ENCODE data around the gene CADPS2.

DNA sequence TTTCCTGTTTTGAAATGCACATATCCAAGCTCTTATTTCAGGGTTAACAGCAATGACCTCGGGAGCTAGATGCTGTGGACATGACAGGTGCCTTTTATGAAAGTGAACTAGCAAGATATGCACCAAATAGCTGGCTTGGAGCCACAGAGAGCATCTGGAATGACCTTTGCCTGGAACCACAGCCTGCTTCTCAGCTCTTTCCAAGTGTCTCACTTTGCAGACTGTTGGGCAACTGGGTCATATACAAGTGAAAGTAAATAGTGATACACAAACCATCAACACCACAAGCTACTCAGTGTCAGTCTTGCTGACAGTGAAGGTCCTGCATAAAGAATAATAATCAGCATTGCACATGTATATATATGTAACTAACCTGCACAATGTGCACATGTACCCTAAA is 370.9 kb downstream of the CADPS2 start:
- TF ChIP-seq, protein P1, sequence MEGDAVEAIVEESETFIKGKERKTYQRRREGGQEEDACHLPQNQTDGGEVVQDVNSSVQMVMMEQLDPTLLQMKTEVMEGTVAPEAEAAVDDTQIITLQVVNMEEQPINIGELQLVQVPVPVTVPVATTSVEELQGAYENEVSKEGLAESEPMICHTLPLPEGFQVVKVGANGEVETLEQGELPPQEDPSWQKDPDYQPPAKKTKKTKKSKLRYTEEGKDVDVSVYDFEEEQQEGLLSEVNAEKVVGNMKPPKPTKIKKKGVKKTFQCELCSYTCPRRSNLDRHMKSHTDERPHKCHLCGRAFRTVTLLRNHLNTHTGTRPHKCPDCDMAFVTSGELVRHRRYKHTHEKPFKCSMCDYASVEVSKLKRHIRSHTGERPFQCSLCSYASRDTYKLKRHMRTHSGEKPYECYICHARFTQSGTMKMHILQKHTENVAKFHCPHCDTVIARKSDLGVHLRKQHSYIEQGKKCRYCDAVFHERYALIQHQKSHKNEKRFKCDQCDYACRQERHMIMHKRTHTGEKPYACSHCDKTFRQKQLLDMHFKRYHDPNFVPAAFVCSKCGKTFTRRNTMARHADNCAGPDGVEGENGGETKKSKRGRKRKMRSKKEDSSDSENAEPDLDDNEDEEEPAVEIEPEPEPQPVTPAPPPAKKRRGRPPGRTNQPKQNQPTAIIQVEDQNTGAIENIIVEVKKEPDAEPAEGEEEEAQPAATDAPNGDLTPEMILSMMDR (IDR thresholded peaks at IDR 0.05): no peak
- TF ChIP-seq EZH2 (IDR thresholded peaks at IDR 0.05; ENCODE audit: borderline replicate concordance, insufficient read depth, low read depth, low read length, poor library complexity, severe bottlenecking): no peak
